ENCODE results near the gene SLC35F1.

Gene SLC35F1

DNA sequence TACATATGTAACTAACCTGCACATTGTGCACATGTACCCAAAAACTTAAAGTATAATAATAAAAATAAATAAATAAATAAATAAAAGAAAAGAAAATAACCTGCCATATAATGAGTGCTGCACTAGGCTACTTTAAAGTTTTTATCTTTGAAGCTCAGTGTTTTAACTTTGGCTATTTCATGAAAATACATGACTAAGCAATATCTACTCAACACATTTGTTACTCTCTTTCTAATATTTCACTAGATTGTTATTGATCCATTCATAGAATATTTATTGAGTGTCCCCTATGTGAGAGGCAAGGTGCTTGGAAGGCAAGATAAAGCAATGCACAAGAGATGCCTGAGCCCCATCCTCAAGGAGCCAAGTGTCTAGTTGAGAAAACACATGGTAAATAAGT, 221.7 kb downstream of the SLC35F1 start:
- DNase-seq: no peak

- DNase-seq: no peak
Measured at GRCh38 chr6:118134206-118134605, 227.1 kb downstream of the SLC35F1 start.

DNA sequence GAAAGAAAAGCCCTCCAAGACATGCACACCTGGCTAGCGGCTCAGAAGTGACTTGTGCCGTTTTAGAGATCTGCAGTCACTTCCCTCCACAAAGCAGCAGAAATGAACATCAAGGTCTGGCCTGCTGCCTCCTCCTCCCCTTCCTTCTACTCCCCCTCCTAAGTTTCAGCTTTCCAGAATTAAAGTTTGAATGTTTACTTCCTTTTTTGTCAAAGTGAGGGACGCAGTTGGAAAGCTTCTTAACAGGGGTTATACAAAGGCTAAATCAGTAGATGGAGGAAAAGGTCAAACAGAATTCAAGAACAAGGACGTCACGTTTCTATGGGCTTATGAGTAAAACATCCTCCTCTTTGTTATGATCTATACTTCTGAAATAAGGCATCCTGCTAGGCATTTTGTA, 227.7 kb downstream of the SLC35F1 start:
- no peak for DNase-seq

DNA sequence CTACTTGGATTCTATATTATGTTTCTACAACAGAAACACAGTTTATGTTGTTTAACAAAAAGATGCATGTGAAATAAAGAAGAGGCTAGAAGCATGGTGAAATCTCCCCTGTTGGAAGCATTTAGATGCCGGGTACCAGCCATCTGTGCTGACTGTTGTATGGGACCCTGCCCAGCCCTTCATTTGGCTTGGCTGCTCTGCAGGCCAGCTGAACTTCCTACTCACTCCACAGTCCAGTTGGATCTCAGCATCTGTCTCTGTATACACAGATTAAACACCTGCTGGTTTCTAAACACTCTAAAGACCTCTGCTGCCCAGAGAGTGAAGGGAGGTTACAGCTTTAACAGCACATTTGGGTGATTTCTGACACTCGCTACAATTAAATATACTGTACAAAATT, 228.3 kb downstream of the SLC35F1 start:
- no peak for DNase-seq

- DNase-seq: no peak
Measured at GRCh38 chr6:118141211-118141610, 234.1 kb downstream of the SLC35F1 start.

DNA sequence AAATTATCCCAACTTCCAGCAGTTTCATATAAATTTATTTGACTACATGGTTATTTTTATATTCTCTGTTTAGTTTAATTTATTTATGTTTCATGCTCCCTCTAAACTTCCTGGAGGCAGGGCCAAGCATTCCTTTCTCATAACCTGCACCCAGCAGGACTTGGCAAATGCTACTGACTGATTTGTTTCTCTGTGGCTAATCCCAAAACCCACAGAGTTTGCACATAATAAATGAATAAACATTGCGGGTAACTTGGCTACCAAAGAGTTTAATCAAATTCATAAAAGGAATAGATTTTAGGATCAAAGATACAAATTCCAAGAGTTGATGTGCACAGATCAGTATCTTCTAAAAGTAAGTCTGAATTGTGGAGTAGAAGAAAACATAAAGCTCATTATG, 239.5 kb downstream of the SLC35F1 start:
- no peak for DNase-seq

DNA sequence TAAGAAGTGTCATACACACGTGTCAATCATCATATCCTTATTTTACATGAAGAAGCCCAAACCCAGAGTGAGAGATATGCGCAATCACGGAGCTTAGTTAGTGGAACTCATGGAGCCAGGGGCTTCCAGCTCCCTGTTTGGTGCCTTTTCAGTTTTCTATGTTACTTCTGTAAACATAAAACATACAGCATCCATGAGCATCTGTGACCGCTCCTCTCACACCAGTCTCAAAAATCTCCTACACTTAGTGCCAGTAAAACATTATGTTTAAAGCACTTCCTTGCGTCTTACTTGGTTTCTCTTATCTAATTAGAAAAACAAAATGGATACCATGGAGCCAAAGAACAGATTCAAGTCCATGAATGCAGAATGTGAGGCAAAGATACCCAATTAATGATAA, 240.4 kb downstream of the SLC35F1 start:
- DNase-seq: no peak

- DNase-seq: no peak
Measured at GRCh38 chr6:118148561-118148960, 241.5 kb downstream of the SLC35F1 start.

DNA sequence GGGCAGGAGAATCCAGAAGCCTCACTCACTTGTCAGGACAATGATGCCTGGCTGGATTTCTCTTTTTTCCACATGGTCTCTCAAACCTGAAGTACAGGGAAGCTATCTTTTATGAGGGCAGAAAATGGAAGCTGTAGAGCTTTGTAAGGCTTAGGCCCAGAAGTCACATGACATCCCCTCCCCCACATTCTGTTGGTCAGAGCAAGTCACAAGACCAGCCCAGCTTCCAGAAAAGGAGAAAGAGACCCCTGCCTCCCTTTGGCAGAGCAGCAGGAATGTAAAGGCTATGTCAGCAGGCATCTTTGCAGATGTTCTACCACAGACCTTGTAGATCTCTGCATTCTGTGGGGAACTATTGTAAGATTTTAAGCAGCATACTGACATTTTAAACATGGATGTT, 245.5 kb downstream of the SLC35F1 start:
- no peak for DNase-seq

- DNase-seq: no peak
Measured at GRCh38 chr6:118161343-118161742, 254.3 kb downstream of the SLC35F1 start.

DNA sequence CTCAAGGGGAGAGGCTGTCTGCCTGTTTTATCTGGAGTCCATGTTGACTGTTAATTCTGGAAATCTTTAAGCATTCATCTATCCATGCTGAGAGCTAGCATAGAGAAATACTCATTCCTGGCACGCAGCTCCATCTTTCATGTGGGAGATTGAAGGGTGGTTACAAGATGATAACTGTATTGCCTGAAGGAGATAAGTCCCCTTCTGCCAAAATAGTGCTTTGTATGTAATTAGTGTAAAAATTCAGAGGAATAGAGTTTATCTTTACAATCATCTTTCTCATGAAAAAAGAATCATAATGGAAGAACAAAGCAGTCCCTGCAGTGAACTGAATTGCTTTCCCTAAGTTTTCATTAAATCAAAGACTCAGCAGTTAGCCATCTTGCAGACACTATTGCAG, 256.5 kb downstream of the SLC35F1 start:
- no peak for DNase-seq

- DNase-seq: no peak
Measured at GRCh38 chr6:118165500-118165899, 258.4 kb downstream of the SLC35F1 start.

DNA sequence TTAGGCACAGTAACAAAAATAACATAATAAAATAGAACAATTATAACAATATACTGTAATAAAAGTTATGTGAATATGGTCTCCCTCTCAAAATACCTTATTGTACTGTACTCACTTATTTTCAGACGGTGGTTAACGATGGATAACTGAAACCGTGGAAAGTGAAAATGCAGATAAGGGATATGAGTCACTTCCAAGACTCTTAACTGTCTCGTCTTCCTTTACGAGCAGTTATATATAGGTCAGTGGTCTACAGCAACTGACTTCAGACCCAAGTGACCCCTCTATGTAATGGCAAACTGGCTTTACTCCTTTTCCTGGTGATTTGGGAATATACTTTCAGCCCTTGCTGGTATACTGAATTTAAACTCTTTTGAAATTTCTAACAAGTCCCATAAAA, 261.4 kb downstream of the SLC35F1 start:
- no peak for DNase-seq

GRCh38 chr6:118171852-118172251, 264.8 kb downstream of the SLC35F1 start:
- DNase-seq: no peak

GRCh38 chr6:118174071-118174470, 267.0 kb downstream of the SLC35F1 start:
- no peak for DNase-seq

- no peak for DNase-seq
Measured at GRCh38 chr6:118177720-118178119, 270.7 kb downstream of the SLC35F1 start.

GRCh38 chr6:118179048-118179447, 272.0 kb downstream of the SLC35F1 start:
- no peak for DNase-seq

GRCh38 chr6:118186672-118187567, 279.9 kb downstream of the SLC35F1 start:
- DNase-seq: peak; percentile 44

- DNase-seq: peak; percentile 43
Measured at GRCh38 chr6:118187568-118188164, 280.6 kb downstream of the SLC35F1 start.

DNA sequence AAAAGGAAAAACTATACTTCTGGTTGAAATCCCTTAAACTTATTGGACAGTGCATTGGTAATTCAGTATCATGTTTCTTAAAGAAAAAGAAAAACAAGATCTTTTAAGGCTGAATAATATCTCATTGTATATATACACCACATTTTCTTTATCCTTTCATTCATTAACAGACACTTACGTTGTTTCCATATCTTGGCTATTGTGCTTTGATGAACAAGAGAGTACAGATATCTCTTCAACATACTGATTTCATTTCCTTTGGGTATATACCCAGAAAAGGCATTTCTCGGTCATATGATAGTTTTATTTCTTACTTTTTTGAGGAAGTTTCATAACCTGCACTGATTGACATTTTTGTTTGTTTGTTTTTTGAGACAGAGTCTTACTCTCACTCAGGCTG, 281.5 kb downstream of the SLC35F1 start:
- no peak for DNase-seq

DNA sequence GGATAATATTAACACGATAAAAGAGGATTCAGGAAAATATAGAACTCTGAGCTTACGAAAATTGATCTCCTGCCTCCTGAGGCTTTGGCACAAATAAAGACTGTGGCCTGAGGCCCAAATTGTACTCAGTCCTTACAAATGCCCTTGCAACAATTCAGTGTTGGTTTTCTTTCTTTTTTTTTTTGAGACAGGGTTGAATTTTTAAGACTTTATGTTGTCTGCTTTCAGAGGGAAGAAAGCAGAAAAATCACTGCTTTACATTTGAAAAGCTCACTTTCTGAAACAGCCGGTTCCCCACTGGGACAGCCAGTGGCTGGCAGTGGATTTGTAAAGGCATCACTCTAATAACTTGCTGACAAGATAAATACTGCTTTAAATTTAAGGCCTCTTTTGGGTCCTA, 290.5 kb downstream of the SLC35F1 start:
- no peak for DNase-seq

DNA sequence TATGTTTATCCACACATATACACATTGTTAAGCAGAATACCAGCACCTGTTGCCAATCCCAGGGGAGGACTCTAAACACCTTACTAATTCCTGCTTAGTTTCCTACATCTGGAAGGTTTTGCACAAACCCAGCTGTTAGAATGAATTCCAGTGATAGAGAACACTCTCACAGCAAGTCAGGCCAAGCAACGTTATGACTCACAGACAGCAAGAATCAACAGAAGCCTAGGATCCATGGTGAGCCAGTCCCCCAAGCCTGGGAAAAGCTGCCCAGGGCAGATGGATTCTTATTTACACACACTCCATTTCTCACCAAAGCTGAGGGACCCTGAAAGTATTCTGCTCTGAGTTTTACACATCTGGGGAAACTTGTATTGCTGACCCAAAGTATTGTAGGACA, 291.7 kb downstream of the SLC35F1 start:
- peak; percentile 4 for DNase-seq

DNA sequence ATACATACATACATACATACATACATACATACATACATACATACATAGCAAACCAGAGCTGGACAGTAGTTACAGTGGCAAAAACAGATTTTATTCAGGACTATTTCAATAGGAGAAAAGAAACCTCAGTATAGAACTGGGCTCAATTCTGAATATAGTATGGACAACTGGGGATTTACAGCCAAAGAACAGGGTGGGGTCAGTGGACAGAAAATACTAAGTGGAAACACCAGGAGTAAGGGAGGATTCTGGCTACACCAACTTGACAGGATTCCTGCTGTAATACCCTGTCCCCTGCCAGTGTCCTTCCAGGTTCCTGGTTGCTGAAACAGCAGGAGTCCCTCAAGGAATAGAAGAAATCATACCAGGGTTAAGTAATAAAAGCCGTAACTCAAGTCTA, 293.1 kb downstream of the SLC35F1 start:
- DNase-seq: no peak

GRCh38 chr6:118202517-118202916, 295.5 kb downstream of the SLC35F1 start:
- DNase-seq: no peak

- DNase-seq: no peak
Measured at GRCh38 chr6:118203545-118203944, 296.5 kb downstream of the SLC35F1 start.

Data from fibroblast of skin of right biceps (primary cell).